ENCODE measurements around the gene DNASE1L1. TPM values are rescaled to one million over a fixed set of nuclear protein-coding genes. Genes with fewer than 3 reads are reported as not detected.

DNASE1L1 gene
- polyA plus RNA-seq, 6 donors from 2014 or later = 9.5 to 23.1 (median 14.3) TPM

GRCh38 chrX:154431341-154431740 is 22.3 kb upstream of the DNASE1L1 start:
- Mint-ChIP-seq H3K4me3 (no peak overlapping the region), H3K36me3 (no peaks in the 10 kb centered on the region)

GRCh38 chrX:154430916-154431315 is 21.9 kb upstream of the DNASE1L1 start:
- DNase-seq (no peak), ATAC-seq (ENCODE audit: low read depth in 2 of 2) (no peak)
- Mint-ChIP-seq H3K4me1 (peaks cover 17 to 28% (median 23%) of the 10 kb centered on the region in 3 donors), H3K36me3 (no peaks in the 10 kb centered on the region), H3K4me3 (peak overlapping the region in 1 of 8 donors; percentile 35), H3K27me3 (no peaks in the 10 kb centered on the region), H3K9me3 (peaks cover 0 to 5% (median 0%) of the 10 kb centered on the region in 7 donors), H3K27ac (peak overlapping the region in 2 of 6 donors; percentile 5 to 48)

More at GRCh38 chrX:154431341-154431740, 22.3 kb upstream of the DNASE1L1 start:
- ATAC-seq (ENCODE audit: low read depth in 2 of 2) = no peak
- Mint-ChIP-seq H3K27me3 (no peaks in the 10 kb centered on the region), H3K27ac (peak overlapping the region in 1 of 6 donors; percentile 70), H3K9me3 (peaks cover 0 to 5% (median 0%) of the 10 kb centered on the region in 7 donors), H3K4me1 (peaks cover 21 to 31% (median 28%) of the 10 kb centered on the region in 3 donors)
- DNase-seq = no peak

- Mint-ChIP-seq H3K27me3 (no peaks in the 10 kb centered on the region), H3K4me3 (peak overlapping the region in 4 of 8 donors; percentile 3 to 45 (median 28)), H3K27ac (peak overlapping the region in 2 of 6 donors; percentile 5 to 12), H3K36me3 (no peaks in the 10 kb centered on the region), H3K4me1 (peaks cover 15 to 28% (median 20%) of the 10 kb centered on the region in 3 donors), H3K9me3 (peaks cover 0 to 5% (median 0%) of the 10 kb centered on the region in 7 donors)
- ATAC-seq (ENCODE audit: low read depth in 2 of 2) = no peak
- DNase-seq = no peak
These were observed 21.4 kb upstream of the DNASE1L1 start for GRCh38 chrX:154430479-154430878.

GRCh38 chrX:154429711-154430110 is 20.7 kb upstream of the DNASE1L1 start:
- no peaks in the 10 kb centered on the region for H3K27me3 Mint-ChIP-seq
- peak overlapping the region; percentile 79 to 90 (median 86) for H3K4me3 Mint-ChIP-seq
- peaks cover 15 to 28% (median 20%) of the 10 kb centered on the region in 3 donors for H3K4me1 Mint-ChIP-seq
- H3K36me3 Mint-ChIP-seq = no peaks in the 10 kb centered on the region
- no peak for ATAC-seq (ENCODE audit: low read depth in 2 of 2)
- DNase-seq = no peak
- H3K27ac Mint-ChIP-seq = peak overlapping the region in 4 of 6 donors; percentile 10 to 80 (median 48)
- H3K9me3 Mint-ChIP-seq = peaks cover 0 to 5% (median 0%) of the 10 kb centered on the region in 7 donors

GRCh38 chrX:154428176-154429171 is 19.4 kb upstream of the DNASE1L1 start, which contains the start of gene ATP6AP1:
TSS of gene ATP6AP1 (plus strand) at chrX:154428677. CDS start at chrX:154428693, 16 bp downstream.
- peaks cover 18 to 28% (median 20%) of the 10 kb centered on the region in 3 donors for H3K4me1 Mint-ChIP-seq
- peak within 1 kb of the TSS; percentile 79 to 92 (median 86) for H3K4me3 Mint-ChIP-seq
- H3K9me3 Mint-ChIP-seq = peaks cover 0 to 5% (median 0%) of the 10 kb centered on the region in 7 donors
- no peaks in the 10 kb centered on the region for H3K27me3 Mint-ChIP-seq
- peak; percentile 95 to 97 for ATAC-seq (ENCODE audit: low read depth in 2 of 2)
- DNase-seq = peak; percentile 85
- H3K36me3 Mint-ChIP-seq = no peaks in the 10 kb centered on the region
- H3K27ac Mint-ChIP-seq = peak within 1 kb of the TSS; percentile 70 to 95 (median 88)

GRCh38 chrX:154426916-154427770 is 18.1 kb upstream of the DNASE1L1 start:
- ATAC-seq (ENCODE audit: low read depth in 2 of 2) (no peak), DNase-seq (no peak)
- H3K27ac Mint-ChIP-seq = peak overlapping the region in 1 of 6 donors; percentile 56
- peaks cover 18 to 28% (median 20%) of the 10 kb centered on the region in 3 donors for H3K4me1 Mint-ChIP-seq
- H3K36me3 Mint-ChIP-seq = no peaks in the 10 kb centered on the region
- peaks cover 0 to 5% (median 0%) of the 10 kb centered on the region in 7 donors for H3K9me3 Mint-ChIP-seq
- H3K27me3 Mint-ChIP-seq = no peaks in the 10 kb centered on the region
- H3K4me3 Mint-ChIP-seq = peak overlapping the region in 5 of 8 donors; percentile 12 to 90 (median 79)

GRCh38 chrX:154420402-154420756 is 11.3 kb upstream of the DNASE1L1 start:
- no peak for ATAC-seq (ENCODE audit: low read depth in 2 of 2)
- H3K9me3 Mint-ChIP-seq = peaks cover 0 to 4% (median 0%) of the 10 kb centered on the region in 7 donors
- H3K27me3 Mint-ChIP-seq = no peaks in the 10 kb centered on the region
- no peak overlapping the region for H3K27ac Mint-ChIP-seq
- H3K4me3 Mint-ChIP-seq = no peak overlapping the region
- peaks cover 0 to 10% (median 8%) of the 10 kb centered on the region in 3 donors for H3K4me1 Mint-ChIP-seq
- no peaks in the 10 kb centered on the region for H3K36me3 Mint-ChIP-seq
- no peak for DNase-seq

GRCh38 chrX:154419688-154420401 is 10.8 kb upstream of the DNASE1L1 start:
- H3K4me1 Mint-ChIP-seq = peaks cover 0 to 10% (median 8%) of the 10 kb centered on the region in 3 donors

GRCh38 chrX:154419189-154419588 is 10.1 kb upstream of the DNASE1L1 start:
- no peak for DNase-seq
- H3K9me3 Mint-ChIP-seq = peaks cover 0 to 2% (median 0%) of the 10 kb centered on the region in 7 donors
- no peaks in the 10 kb centered on the region for H3K27me3 Mint-ChIP-seq
- H3K27ac Mint-ChIP-seq = no peak overlapping the region
- no peak overlapping the region for H3K4me3 Mint-ChIP-seq
- ATAC-seq (ENCODE audit: low read depth in 2 of 2) = peak; percentile 16 to 51
- H3K36me3 Mint-ChIP-seq = no peaks in the 10 kb centered on the region
- peaks cover 0 to 10% (median 5%) of the 10 kb centered on the region in 3 donors for H3K4me1 Mint-ChIP-seq

More at GRCh38 chrX:154419688-154420401, 10.8 kb upstream of the DNASE1L1 start:
- DNase-seq (no peak), ATAC-seq (ENCODE audit: low read depth in 2 of 2) (no peak)
- Mint-ChIP-seq H3K4me3 (no peak overlapping the region), H3K9me3 (peaks cover 0 to 4% (median 0%) of the 10 kb centered on the region in 7 donors), H3K36me3 (no peaks in the 10 kb centered on the region), H3K27me3 (no peaks in the 10 kb centered on the region), H3K27ac (peak overlapping the region in 1 of 6 donors; percentile 36)

GRCh38 chrX:154417157-154417556 is 8.1 kb upstream of the DNASE1L1 start:
- DNase-seq (no peak), ATAC-seq (ENCODE audit: low read depth in 2 of 2) (no peak)
- Mint-ChIP-seq H3K27ac (peak overlapping the region in 1 of 6 donors; percentile 62), H3K4me3 (no peak overlapping the region), H3K36me3 (no peaks in the 10 kb centered on the region), H3K9me3 (peaks cover 0 to 2% (median 0%) of the 10 kb centered on the region in 7 donors), H3K4me1 (peaks cover 6 to 16% (median 10%) of the 10 kb centered on the region in 3 donors), H3K27me3 (no peaks in the 10 kb centered on the region)

- Mint-ChIP-seq H3K27ac (peak overlapping the region in 3 of 6 donors; percentile 17 to 96 (median 92)), H3K4me3 (peak overlapping the region in 4 of 8 donors; percentile 83 to 92 (median 84)), H3K4me1 (peaks cover 20 to 27% (median 24%) of the 10 kb centered on the region in 3 donors), H3K36me3 (no peaks in the 10 kb centered on the region), H3K9me3 (peaks cover 0 to 2% (median 0%) of the 10 kb centered on the region in 7 donors), H3K27me3 (no peaks in the 10 kb centered on the region)
- ATAC-seq (ENCODE audit: low read depth in 2 of 2) (no peak), DNase-seq (no peak)
These were observed 4.1 kb upstream of the DNASE1L1 start for GRCh38 chrX:154413142-154413541.

GRCh38 chrX:154412468-154412867 is 3.4 kb upstream of the DNASE1L1 start:
- Mint-ChIP-seq H3K9me3 (peaks cover 0 to 2% (median 0%) of the 10 kb centered on the region in 7 donors), H3K27me3 (no peaks in the 10 kb centered on the region), H3K4me3 (peak overlapping the region; percentile 83 to 92 (median 90)), H3K27ac (peak overlapping the region; percentile 17 to 96 (median 86)), H3K36me3 (no peaks in the 10 kb centered on the region), H3K4me1 (peaks cover 20 to 27% (median 24%) of the 10 kb centered on the region in 3 donors)
- ATAC-seq (ENCODE audit: low read depth in 2 of 2) (peak; percentile 74 to 75), DNase-seq (peak; percentile 56)

Measured in naive B cell (primary cell).